ENCODE measurements around the gene GJB1. TPM values are rescaled to one million over a fixed set of nuclear protein-coding genes. Genes with fewer than 3 reads are reported as not detected.

GJB1 gene
- total RNA-seq (2014; rRNA removed; shearing (Covaris generic)) (0.14 TPM in 1 of 2 replicates, not detected in the other), polyA plus RNA-seq (2016; fragmentation: Nextera tagmentation; extraction: Ambion mirVana) (not detected in 2 replicates)
- long read RNA-seq: 0 reads

- Histone ChIP-seq H3K9me2 (ENCODE audit: insufficient read depth) (no peaks in the 10 kb centered on the region), H3K4me2 (no peak within 1 kb of the TSS), H4K20me1 (replicated peaks; ENCODE audit: insufficient read depth) (no peaks in the 10 kb centered on the region), H2AFZ (no peak within 1 kb of the TSS), H3K4me3 (no peak within 1 kb of the TSS), H3K27ac (ENCODE audit: low read depth) (no peak within 1 kb of the TSS), H3K79me2 (replicated peaks; ENCODE audit: insufficient read depth) (no peaks in the 10 kb centered on the region), H3K4me1 (ENCODE audit: insufficient read depth) (no peaks in the 10 kb centered on the region), H3K27me3 (ENCODE audit: insufficient read depth) (no peaks in the 10 kb centered on the region), H3F3A (replicated peaks; ENCODE audit: low read depth) (no peaks in the 10 kb centered on the region), H3K36me3 (ENCODE audit: insufficient read depth) (no peaks in the 10 kb centered on the region)
- no peak within 1 kb of the TSS for H3K27ac Mint-ChIP-seq
- DNase-seq (ENCODE audit: low spot score): no peak
- TF ChIP-seq EZH2phosphoT487 (IDR thresholded peaks at IDR 0.05; ENCODE audit: unreplicated experiment): no peak
- no peak for TF ChIP-seq REST (IDR thresholded peaks at IDR 0.05; ENCODE audit: unreplicated experiment)
- TF ChIP-seq JUNB (IDR thresholded peaks at IDR 0.05; ENCODE audit: unreplicated experiment): no peak
- no peak for TF ChIP-seq NANOG (IDR thresholded peaks at IDR 0.05; ENCODE audit: borderline replicate concordance)
- no peak for TF ChIP-seq STAT1 (IDR thresholded peaks at IDR 0.05; ENCODE audit: unreplicated experiment)
- TF ChIP-seq ZNF462 (CRISPR knock-in tag; IDR thresholded peaks at IDR 0.05): no peak
- TF ChIP-seq CREB1 (CRISPR knock-in tag; IDR thresholded peaks at IDR 0.05; ENCODE audit: low read depth): no peak
- no peaks in the 10 kb centered on the region for H3K36me3 Mint-ChIP-seq (ENCODE audit: low read depth)
- H3K4me1 Mint-ChIP-seq: peaks cover 26% of the 10 kb centered on the region
- no peaks in the 10 kb centered on the region for H3K9me3 Mint-ChIP-seq
- H3K27me3 Mint-ChIP-seq (ENCODE audit: insufficient read depth, low read depth, poor library complexity): peaks cover 12% of the 10 kb centered on the region
- ATAC-seq: no peak
- no peak within 1 kb of the TSS for H3K4me3 Mint-ChIP-seq
Observed at GRCh38 chrX:71222929-71223328, at the start of gene GJB1. GJB1 (plus strand) TSS chrX:71223224; CDS start chrX:71223708, 484 bp downstream.
